Parathyroid adenoma (tissue), 2 donors: ENCODE results near the gene OBSCN.

Source experiments
- H2AFZ ChIP-seq: fragments of 300-600 bp; sonication (generic); one replicate; pipeline ENCODE4 v1.7.0; 2017; ENCODE audit warnings: antibody characterized with exemption, mild to moderate bottlenecking
- H3K27ac ChIP-seq: fragments of 300-600 bp; sonication (generic); one replicate; pipeline ENCODE4 v1.7.0; 2017
- H3K27me3 ChIP-seq: fragments of 300-600 bp; sonication (generic); one replicate; pipeline ENCODE4 v1.7.0; 2017; ENCODE audit warnings: low read length; ENCODE audit not compliant: control insufficient read depth, insufficient read depth
- H3K36me3 ChIP-seq: fragments of 300-600 bp; sonication (generic); one replicate; pipeline ENCODE4 v1.7.0; 2017; ENCODE audit warnings: low read length; ENCODE audit not compliant: control insufficient read depth, insufficient read depth
- H3K4me1 ChIP-seq: fragments of 300-600 bp; sonication (generic); one replicate; pipeline ENCODE4 v1.7.0; 2017; ENCODE audit warnings: control low read depth
- H3K4me2 ChIP-seq: fragments of 300-600 bp; sonication (generic); one replicate; pipeline ENCODE4 v1.7.0; 2017; ENCODE audit warnings: low read length
- H3K4me3 ChIP-seq: fragments of 300-600 bp; sonication (generic); one replicate; pipeline ENCODE4 v1.7.0; 2017; ENCODE audit warnings: low read depth, low read length
- H3K79me2 ChIP-seq: fragments of 300-600 bp; sonication (generic); one replicate; pipeline ENCODE4 v1.7.0; 2017; ENCODE audit warnings: control low read depth
- H3K9ac ChIP-seq: fragments of 300-600 bp; sonication (generic); one replicate; pipeline ENCODE4 v1.7.0; 2017; ENCODE audit warnings: mild to moderate bottlenecking
- H3K9me3 ChIP-seq: fragments of 300-600 bp; sonication (generic); one replicate; pipeline ENCODE4 v1.7.0; 2017; ENCODE audit warnings: low read length; ENCODE audit not compliant: control insufficient read depth
- CTCF ChIP-seq: fragments of 300-600 bp; sonication (generic); IDR thresholded peaks from one replicate; pipeline ENCODE4 v1.7.0; 2017; ENCODE audit warnings: antibody characterized with exemption, mild to moderate bottlenecking
- donor health status: primary hyperparathyroidism.

OBSCN gene

GRCh38 chr1:228318823-228319241 is 111.0 kb downstream of the OBSCN start:
- H3K4me1 ChIP-seq, result no peaks in the 10 kb centered on the region
- no peak overlapping the region for H2AFZ ChIP-seq
- no peaks in the 10 kb centered on the region for H3K9me3 ChIP-seq
- no peaks in the 10 kb centered on the region for H3K27me3 ChIP-seq
- H3K4me3 ChIP-seq, result no peak overlapping the region
- H3K79me2 ChIP-seq, result no peaks in the 10 kb centered on the region
- TF ChIP-seq CTCF, result no peak
- no peaks in the 10 kb centered on the region for H3K36me3 ChIP-seq
- H3K9ac ChIP-seq, result no peak overlapping the region
- H3K4me2 ChIP-seq, result no peak overlapping the region
- H3K27ac ChIP-seq, result no peak overlapping the region

- Histone ChIP-seq H3K27me3 (no peaks in the 10 kb centered on the region), H3K4me1 (no peaks in the 10 kb centered on the region), H3K9ac (no peak overlapping the region), H3K4me2 (no peak overlapping the region), H3K36me3 (no peaks in the 10 kb centered on the region), H3K9me3 (no peaks in the 10 kb centered on the region), H3K27ac (no peak overlapping the region), H3K4me3 (no peak overlapping the region), H3K79me2 (no peaks in the 10 kb centered on the region), H2AFZ (no peak overlapping the region)
- no peak for TF ChIP-seq CTCF
Observed at GRCh38 chr1:228319352-228320088, 111.7 kb downstream of the OBSCN start.

- Histone ChIP-seq H3K4me1 (no peaks in the 10 kb centered on the region), H3K9ac (no peak overlapping the region), H2AFZ (no peak overlapping the region), H3K36me3 (no peaks in the 10 kb centered on the region), H3K9me3 (no peaks in the 10 kb centered on the region), H3K27ac (no peak overlapping the region), H3K79me2 (no peaks in the 10 kb centered on the region), H3K4me3 (no peak overlapping the region), H3K27me3 (no peaks in the 10 kb centered on the region), H3K4me2 (no peak overlapping the region)
- TF ChIP-seq CTCF, result no peak
Observed at GRCh38 chr1:228320394-228320793, 112.5 kb downstream of the OBSCN start.

GRCh38 chr1:228321435-228321834 is 113.6 kb downstream of the OBSCN start:
- H3K79me2 ChIP-seq, result no peaks in the 10 kb centered on the region
- H3K4me3 ChIP-seq, result no peak overlapping the region
- no peak overlapping the region for H3K9ac ChIP-seq
- no peak overlapping the region for H2AFZ ChIP-seq
- no peaks in the 10 kb centered on the region for H3K36me3 ChIP-seq
- no peak for TF ChIP-seq CTCF
- H3K27me3 ChIP-seq, result no peaks in the 10 kb centered on the region
- H3K27ac ChIP-seq, result no peak overlapping the region
- H3K4me2 ChIP-seq, result no peak overlapping the region
- no peaks in the 10 kb centered on the region for H3K9me3 ChIP-seq
- no peaks in the 10 kb centered on the region for H3K4me1 ChIP-seq

- Histone ChIP-seq H3K9me3 (no peaks in the 10 kb centered on the region), H3K4me1 (no peaks in the 10 kb centered on the region), H3K27me3 (no peaks in the 10 kb centered on the region), H3K4me3 (no peak overlapping the region), H3K27ac (no peak overlapping the region), H2AFZ (no peak overlapping the region), H3K4me2 (no peak overlapping the region), H3K79me2 (no peaks in the 10 kb centered on the region), H3K36me3 (no peaks in the 10 kb centered on the region), H3K9ac (no peak overlapping the region)
- TF ChIP-seq CTCF, result no peak
Observed at GRCh38 chr1:228321895-228322294, 114.1 kb downstream of the OBSCN start.
